HCT116 (cell line): Measurements from ENCODE around the gene ZNF254. TPM values are rescaled to one million over a fixed set of nuclear protein-coding genes. Genes with fewer than 3 reads are reported as not detected.

Experiments used
- ATAC-seq: fragments of 200-7000 bp; cut with Tn5 transposase; 2 replicates; pipeline ENCODE4 v1.9.1; 2020; ENCODE audit warnings: mild to moderate bottlenecking, moderate library complexity
- BruUV-seq: library from RNA; stranded (reverse); fragments of 400-500 nt; replicated peaks from 2 replicates; lab custom pipeline; 2021; lab: Mats Ljungman, UMichigan
- CTCF ChIA-PET: fragments of 300-600 bp; sonication (Branson Sonifier 250); formaldehyde crosslinking; loops from one replicate; lab custom pipeline; 2021; ENCODE audit warnings: antibody characterized with exemption; lab: Charles Lee
- POLR2A ChIA-PET: fragments of 300-600, 350-600 bp; sonication (Branson Sonifier 250); formaldehyde crosslinking; loops from one replicate; lab custom pipeline; 2021; ENCODE audit warnings: antibody characterized with exemption; lab: Charles Lee
- RAD21 ChIA-PET, 2 experiments: fragments of 300-600 bp; sonication (Branson Sonifier 250); formaldehyde crosslinking; loops; one replicate each; lab custom pipeline; 2023; ENCODE audit warnings: low total read pairs in 2 of 2; ENCODE audit not compliant: uncharacterized antibody in 2 of 2, unreplicated experiment in 2 of 2, low non-redundant PET in 1 of 2; lab: Charles Lee
- DNase-seq: peaks from one replicate; pipeline ENCODE4 v3.0.0-alpha.2; 2010; ENCODE audit warnings: low read depth, low spot score
- H2AFZ ChIP-seq: fragments of 200-600 bp; shearing (Covaris generic), sonication (generic); 2 replicates; pipeline ENCODE4 v1.6.1; 2017; ENCODE audit warnings: low read depth, mixed run types, mixed read lengths, antibody characterized with exemption, low read length; ENCODE audit not compliant: poor library complexity, severe bottlenecking
- H3K27ac ChIP-seq: 2 replicates; pipeline ENCODE4 v1.5.1; 2012; ENCODE audit warnings: low read depth, low read length
- H3K27me3 ChIP-seq: fragments of 200-600 bp; sonication (generic); 2 replicates; pipeline ENCODE4 v1.6.1; 2016; ENCODE audit warnings: mixed run types, low read length, mixed read lengths; ENCODE audit not compliant: insufficient read depth
- H3K36me3 ChIP-seq, 2 experiments: fragments of 200-500 bp in 1 of 2; fragments of 200-600 bp in 1 of 2; sonication (Bioruptor generic) in 1 of 2; sonication (generic) in 1 of 2; 2 replicates each; pipeline versions ENCODE4 v1.5.1 to v1.6.1; 2014 to 2016; ENCODE audit warnings: low read length in 2 of 2, inconsistent platforms in 1 of 2, mixed read lengths in 1 of 2, mixed run types in 1 of 2; ENCODE audit not compliant: insufficient read depth in 2 of 2, control insufficient read depth in 1 of 2
- H3K4me1 ChIP-seq, 2 experiments: fragments of 200-600 bp in 1 of 2; sonication (generic) in 1 of 2; 2 replicates each; pipeline versions ENCODE4 v1.5.1 to v1.6.1; 2012 to 2017; ENCODE audit warnings: low read length in 2 of 2, inconsistent platforms in 1 of 2, mild to moderate bottlenecking in 1 of 2, mixed read lengths in 1 of 2, mixed run types in 1 of 2, moderate library complexity in 1 of 2; ENCODE audit not compliant: insufficient read depth in 2 of 2, control insufficient read depth in 1 of 2
- H3K4me2 ChIP-seq: fragments of 200-600 bp; sonication (generic); 2 replicates; pipeline ENCODE4 v1.6.1; 2017; ENCODE audit warnings: mixed run types, low read length, mixed read lengths
- H3K4me3 ChIP-seq, 2 experiments: fragments of 200-600 bp in 1 of 2; sonication (generic) in 1 of 2; replicated peaks in 1 of 2; 2 replicates each; pipeline ENCODE4 v1.5.1; 2011 to 2016; ENCODE audit warnings: low read length in 2 of 2, control low read depth in 1 of 2, low read depth in 1 of 2, mild to moderate bottlenecking in 1 of 2, mixed read lengths in 1 of 2, mixed run types in 1 of 2
- H3K79me2 ChIP-seq: fragments of 200-600 bp; sonication (generic); 2 replicates; pipeline ENCODE4 v1.6.1; 2017; ENCODE audit warnings: mild to moderate bottlenecking, mixed run types, low read length, moderate library complexity, mixed read lengths; ENCODE audit not compliant: insufficient read depth
- H3K9ac ChIP-seq: fragments of 200-600 bp; sonication (generic); 2 replicates; pipeline ENCODE4 v1.6.1; 2016; ENCODE audit warnings: low read length, mixed read lengths
- H3K9me2 ChIP-seq: fragments of 200-600 bp; sonication (generic), shearing (Covaris generic); 2 replicates; pipeline ENCODE4 v1.6.1; 2017; ENCODE audit warnings: mixed run types, mild to moderate bottlenecking, moderate library complexity; ENCODE audit not compliant: insufficient read depth
- H3K9me3 ChIP-seq, 2 experiments: fragments of 200-500 bp in 1 of 2; fragments of 200-600 bp in 1 of 2; sonication (Bioruptor generic) in 1 of 2; sonication (generic) in 1 of 2; 2 replicates each; pipeline ENCODE4 v1.6.1; 2014 to 2017; ENCODE audit warnings: low read length in 2 of 2, mixed read lengths in 2 of 2, inconsistent platforms in 1 of 2, low read depth in 1 of 2, mild to moderate bottlenecking in 1 of 2, mixed run types in 1 of 2, moderate library complexity in 1 of 2; ENCODE audit not compliant: control insufficient read depth in 1 of 2, insufficient read depth in 1 of 2
- H4K20me1 ChIP-seq: fragments of 200-600 bp; sonication (generic), shearing (Covaris generic); 2 replicates; pipeline ENCODE4 v1.6.1; 2017; ENCODE audit warnings: mixed run types, mild to moderate bottlenecking, moderate library complexity; ENCODE audit not compliant: insufficient read depth
- ATF3 ChIP-seq: IDR thresholded peaks from 2 replicates; pipeline ENCODE4 v1.6.1; 2012
- CEBPB ChIP-seq: IDR thresholded peaks from 2 replicates; pipeline ENCODE4 v1.6.1; 2012; ENCODE audit warnings: low read depth
- EGR1 ChIP-seq: IDR thresholded peaks from 2 replicates; pipeline ENCODE4 v1.6.1; 2012; ENCODE audit warnings: low read depth
- ELF1 ChIP-seq: IDR thresholded peaks from 2 replicates; pipeline ENCODE4 v1.6.1; 2012; ENCODE audit warnings: low read depth, borderline replicate concordance
- EZH2 ChIP-seq: fragments of 200-600 bp; sonication (generic); IDR thresholded peaks from 2 replicates; pipeline ENCODE4 v1.6.1; 2017; ENCODE audit warnings: antibody characterized with exemption, mixed run types
- EZH2phosphoT487 ChIP-seq: fragments of 200-600 bp; IDR thresholded peaks from 2 replicates; pipeline ENCODE4 v1.6.1; 2018; ENCODE audit warnings: antibody characterized with exemption, borderline replicate concordance
- FOSL1 ChIP-seq: IDR thresholded peaks from 2 replicates; pipeline ENCODE4 v1.6.1; 2012; ENCODE audit warnings: low read depth
- POLR2A ChIP-seq: IDR thresholded peaks from 2 replicates; pipeline ENCODE4 v1.7.0; 2011; ENCODE audit warnings: borderline replicate concordance; ENCODE audit not compliant: insufficient read depth, insufficient read length; ENCODE audit errors: extremely low read depth
- POLR2AphosphoS5 ChIP-seq: IDR thresholded peaks from 2 replicates; pipeline ENCODE4 v1.6.1; 2011; ENCODE audit warnings: mild to moderate bottlenecking, low read depth, low read length, moderate library complexity
- RAD21 ChIP-seq: IDR thresholded peaks from 2 replicates; pipeline ENCODE4 v1.6.1; 2012; ENCODE audit warnings: low read depth, mild to moderate bottlenecking
- REST ChIP-seq: IDR thresholded peaks from 2 replicates; pipeline ENCODE4 v1.6.1; 2012; ENCODE audit warnings: low read depth
- SP1 ChIP-seq: IDR thresholded peaks from 2 replicates; pipeline ENCODE4 v1.6.1; 2012; ENCODE audit warnings: low read depth
- SRF ChIP-seq: IDR thresholded peaks from 2 replicates; pipeline ENCODE4 v1.6.1; 2012; ENCODE audit warnings: low read depth
- TCF7L2 ChIP-seq: IDR thresholded peaks from 2 replicates; pipeline ENCODE4 v1.7.0; 2011; ENCODE audit warnings: borderline replicate concordance, inconsistent platforms; ENCODE audit not compliant: insufficient read depth, insufficient read length; ENCODE audit errors: extremely low read depth
- YY1 ChIP-seq: IDR thresholded peaks from 2 replicates; pipeline ENCODE4 v1.6.1; 2011; ENCODE audit warnings: low read length, low read depth, moderate library complexity, mild to moderate bottlenecking; ENCODE audit not compliant: insufficient replicate concordance; ENCODE audit errors: extremely low read depth
- ZNF274 ChIP-seq: fragments of 200-500 bp; sonication (Bioruptor generic); IDR thresholded peaks from 2 replicates; pipeline ENCODE4 v1.6.1; 2014; ENCODE audit warnings: mild to moderate bottlenecking, low read depth, low read length, inconsistent platforms
- intact Hi-C: fragments of 100-400 bp; cut with micrococcal nuclease; formaldehyde crosslinking; loops from 2 replicates; pipeline ENCODE4 v1.10.0; 2022
- total RNA-seq: library from RNA; stranded (reverse); gene quantifications from one replicate; pipeline ENCODE4 v1.2.1, GENCODE V29; 2021; ENCODE audit not compliant: unreplicated experiment

Gene ZNF254
- total RNA-seq, 1 experiment from 2014 or later: 2.5 TPM

- H3K9ac ChIP-seq: no peak overlapping the region
- H3K4me3 ChIP-seq: no peak overlapping the region
- H4K20me1 ChIP-seq: no peaks in the 10 kb centered on the region
- peak; percentile 13 for DNase-seq
- POLR2A ChIA-PET: no interaction called here
- no peak overlapping the region for H3K27ac ChIP-seq
- RAD21 ChIA-PET: no interaction called here
- H2AFZ ChIP-seq: no peak overlapping the region
- intact Hi-C loops: no loop called here
- CTCF ChIA-PET: no interaction called here
- peak; percentile 34; the same call in 1 of the 2 replicates for ATAC-seq
- H3K9me2 ChIP-seq: no peaks in the 10 kb centered on the region
- H3K36me3 ChIP-seq: no peaks in the 10 kb centered on the region; a peak in 1 of 4 replicates
- H3K79me2 ChIP-seq: no peaks in the 10 kb centered on the region
- H3K27me3 ChIP-seq: no peaks in the 10 kb centered on the region
- peaks cover 0 to 6% of the 10 kb centered on the region in 2 experiments; a peak in 1 of 4 replicates for H3K4me1 ChIP-seq
- TF ChIP-seq TCF7L2 (no peak), CEBPB (peak; percentile 57; the same call in 1 of the 2 replicates)
- BruUV-seq: no TSS peak
- no peak overlapping the region for H3K4me2 ChIP-seq
- peaks cover 0 to 5% of the 10 kb centered on the region in 2 experiments; a peak in 1 of 4 replicates for H3K9me3 ChIP-seq
Measured at GRCh38 chr19:24060687-24061356, 26.2 kb upstream of the ZNF254 start.

GRCh38 chr19:24062190-24062589, 24.8 kb upstream of the ZNF254 start:
- H3K4me3 ChIP-seq: no peak overlapping the region
- H4K20me1 ChIP-seq: no peaks in the 10 kb centered on the region
- no peaks in the 10 kb centered on the region; a peak in 1 of 4 replicates for H3K36me3 ChIP-seq
- ChIA-PET POLR2A (no interaction called here), RAD21 (no interaction called here), CTCF (no interaction called here)
- intact Hi-C loops: no loop called here
- no peak overlapping the region for H3K4me2 ChIP-seq
- no peak overlapping the region for H3K9ac ChIP-seq
- DNase-seq (no peak), ATAC-seq (no peak)
- H3K27me3 ChIP-seq: no peaks in the 10 kb centered on the region
- BruUV-seq: no TSS peak
- H3K79me2 ChIP-seq: no peaks in the 10 kb centered on the region
- no peak overlapping the region for H3K27ac ChIP-seq
- no peaks in the 10 kb centered on the region for H3K9me2 ChIP-seq
- TF ChIP-seq POLR2A (no peak), ELF1 (no peak), RAD21 (no peak), POLR2AphosphoS5 (no peak), CEBPB (no peak), SP1 (no peak), ATF3 (no peak), SRF (no peak), YY1 (no peak), FOSL1 (no peak), EZH2 (no peak), EZH2phosphoT487 (no peak), REST (no peak), ZNF274 (no peak), EGR1 (no peak)
- no peak overlapping the region for H2AFZ ChIP-seq
- peaks cover 0 to 6% of the 10 kb centered on the region in 2 experiments; a peak in 1 of 4 replicates for H3K4me1 ChIP-seq
- H3K9me3 ChIP-seq: peaks cover 0 to 5% of the 10 kb centered on the region in 2 experiments; a peak in 1 of 4 replicates
